ENCODE data around the gene TMPRSS11A. TPM values are rescaled to one million over a fixed set of nuclear protein-coding genes. Genes with fewer than 3 reads are reported as not detected.

Gene TMPRSS11A
- total RNA-seq, 4 donors from 2014 or later: not detected

GRCh38 chr4:67973608-67974007 is 10.3 kb upstream of the TMPRSS11A start:
- no peak for DNase-seq (ENCODE audit: low spot score)
- no peak for ATAC-seq (ENCODE audit: low FRiP score)
- no peak for TF ChIP-seq CTCF (IDR thresholded peaks at IDR 0.05)

DNA sequence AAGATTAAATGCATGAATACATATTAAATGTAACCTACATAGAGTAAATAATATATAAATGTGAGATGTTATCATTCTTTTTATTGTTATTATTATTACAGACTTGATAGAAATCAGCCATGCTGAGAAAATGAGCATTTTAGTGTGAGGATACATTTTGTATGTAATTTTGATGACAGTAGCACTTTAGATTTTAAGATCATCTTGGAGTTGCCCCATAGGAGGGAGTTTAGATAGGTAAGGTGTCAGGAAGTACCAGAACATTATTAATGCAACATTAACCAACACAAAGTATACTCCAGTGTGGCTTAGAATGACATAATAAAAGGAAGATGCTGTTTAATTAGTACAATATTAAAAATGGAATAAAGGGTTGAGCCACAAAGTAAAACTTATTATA is 8.4 kb downstream of the TMPRSS11A start:
- no peak for TF ChIP-seq CTCF (IDR thresholded peaks at IDR 0.05)
- ATAC-seq (ENCODE audit: low FRiP score) (no peak), DNase-seq (ENCODE audit: low spot score) (no peak)

DNA sequence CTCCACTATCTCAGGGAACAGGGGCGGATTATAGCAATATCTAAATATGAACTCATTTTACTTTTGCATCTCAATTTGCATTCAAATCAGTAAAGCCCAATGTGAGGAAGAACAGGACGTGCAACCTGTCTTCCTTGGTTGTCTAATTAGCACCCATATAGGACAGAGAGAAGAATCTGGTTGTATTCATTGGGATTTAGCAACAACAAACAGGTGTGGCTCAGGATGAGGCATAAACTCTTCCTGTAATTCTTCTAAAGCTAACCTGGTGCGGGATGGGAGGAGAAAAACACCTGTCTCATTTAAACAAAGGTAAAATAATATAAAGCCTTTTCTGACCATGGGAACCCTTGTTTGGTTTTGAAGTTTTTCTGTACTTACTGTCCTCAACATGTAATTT is 22.2 kb downstream of the TMPRSS11A start:
- DNase-seq (ENCODE audit: low spot score) (no peak), ATAC-seq (ENCODE audit: low FRiP score) (no peak)
- TF ChIP-seq CTCF (IDR thresholded peaks at IDR 0.05): no peak

DNA sequence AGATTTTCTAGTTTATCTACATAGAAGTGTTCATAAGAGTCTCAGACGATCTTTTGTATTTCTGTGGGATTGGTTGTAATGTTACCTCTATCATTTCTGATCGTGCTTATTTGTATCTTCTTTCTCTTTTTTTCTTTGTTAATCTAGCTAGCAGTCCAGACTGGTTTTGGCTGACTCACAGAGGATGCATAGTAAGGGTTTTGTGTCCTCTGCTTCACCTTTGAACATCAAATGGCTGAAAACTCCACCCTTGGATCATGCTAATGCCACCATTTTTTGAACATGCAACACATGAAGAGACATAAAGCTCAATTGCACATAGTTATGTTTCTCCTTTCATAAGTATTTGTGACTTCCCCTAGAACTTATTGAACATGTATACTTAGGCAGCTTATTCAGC is 22.8 kb downstream of the TMPRSS11A start:
- no peak for TF ChIP-seq CTCF (IDR thresholded peaks at IDR 0.05)
- DNase-seq (ENCODE audit: low spot score) (no peak), ATAC-seq (ENCODE audit: low FRiP score) (no peak)

DNA sequence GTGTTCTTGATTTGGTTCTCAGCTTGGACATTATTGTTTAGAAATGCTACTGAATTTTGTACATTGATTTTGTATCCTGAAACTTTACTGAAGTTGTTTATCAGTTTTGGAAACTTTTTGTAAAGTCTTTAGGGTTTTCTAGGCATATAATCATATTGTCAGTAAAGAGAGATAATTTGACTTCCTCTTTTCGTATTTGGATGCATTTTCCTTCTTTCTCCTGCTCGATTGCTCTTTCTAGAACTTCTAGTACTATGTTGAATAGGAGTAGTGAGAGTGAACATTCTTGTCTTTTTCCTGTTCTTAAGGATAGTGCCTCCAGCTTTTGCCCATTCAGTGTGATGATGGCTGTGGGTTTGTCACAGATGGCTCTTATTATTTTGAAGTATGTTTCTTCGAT is 24.1 kb downstream of the TMPRSS11A start:
- ATAC-seq (ENCODE audit: low FRiP score): no peak
- DNase-seq (ENCODE audit: low spot score): no peak
- no peak for TF ChIP-seq CTCF (IDR thresholded peaks at IDR 0.05)

DNA sequence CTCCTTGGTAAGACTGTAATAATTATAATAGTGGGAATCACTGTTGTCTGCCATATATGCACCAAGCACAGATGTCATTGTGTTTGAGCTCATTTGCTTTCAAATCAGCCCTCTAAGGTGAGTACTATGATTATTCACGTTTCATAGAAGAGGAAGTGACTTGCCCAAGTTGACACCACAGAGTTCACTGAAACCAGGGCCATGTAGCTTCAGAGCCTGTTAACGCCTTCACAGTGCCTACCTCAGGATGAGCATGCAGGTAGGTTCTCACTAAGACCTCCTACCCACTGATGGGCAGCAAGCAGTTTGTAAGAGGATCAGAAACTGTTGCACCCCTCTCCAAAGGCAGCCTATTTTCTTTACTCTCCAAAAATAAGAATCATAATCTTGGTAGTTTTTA is 27.4 kb downstream of the TMPRSS11A start:
- DNase-seq (ENCODE audit: low spot score): no peak
- no peak for ATAC-seq (ENCODE audit: low FRiP score)
- no peak for TF ChIP-seq CTCF (IDR thresholded peaks at IDR 0.05)

GRCh38 chr4:67934628-67935027 is 28.7 kb downstream of the TMPRSS11A start:
- no peak for DNase-seq (ENCODE audit: low spot score)
- no peak for ATAC-seq (ENCODE audit: low FRiP score)
- no peak for TF ChIP-seq CTCF (IDR thresholded peaks at IDR 0.05)
